Pancreas (tissue), 10 donors: ENCODE measurements around the gene OR10P1. TPM values are rescaled to one million over a fixed set of nuclear protein-coding genes. Genes with fewer than 3 reads are reported as not detected.

Experiments used
- ATAC-seq, 4 donors: fragments of 200-7000 bp; cut with Tn5 transposase; one replicate each; pipeline versions ENCODE4 v1.8.0 to v1.9.1; 2020; ENCODE audit warnings: mild to moderate bottlenecking in 4 of 4, moderate library complexity in 4 of 4
- DNase-seq, 6 donors: peaks; one replicate each; pipeline ENCODE4 v3.0.0-alpha.2; 2020
- FAIRE-seq: peaks from 2 replicates; lab custom pipeline; 2012; peaks lifted over from hg19 to GRCh38; lab: Jason Lieb, UNC
- H3K27ac ChIP-seq, 4 donors: fragments of 200-600 bp; sonication (generic); 1 replicate in 3 of 4; 2 replicates in 1 of 4; pipeline versions ENCODE4 v1.5.0 to v1.8.0; 2020
- H3K27me3 ChIP-seq, 4 donors: fragments of 200-600 bp; one replicate each; pipeline ENCODE4 v1.8.0; 2021
- H3K36me3 ChIP-seq, 3 donors: fragments of 200-600 bp; sonication (generic) in 1 of 3; one replicate each; pipeline versions ENCODE4 v1.5.0 to v1.8.0; 2020 to 2021
- H3K4me1 ChIP-seq, 3 donors: fragments of 200-600 bp; one replicate each; pipeline ENCODE4 v1.8.0; 2021
- H3K4me3 ChIP-seq, 4 donors: fragments of 200-600 bp; sonication (generic) in 2 of 4; one replicate each; pipeline versions ENCODE4 v1.5.0 to v1.8.0; 2020 to 2021
- H3K9me3 ChIP-seq, 4 donors: fragments of 200-600 bp; one replicate each; pipeline ENCODE4 v1.8.0; 2021
- CTCF ChIP-seq, 4 donors: fragments of 200-600 bp; sonication (generic) in 3 of 4; IDR thresholded peaks; one replicate each; pipeline versions ENCODE4 v1.5.0 to v1.8.0; 2021; ENCODE audit warnings: antibody characterized with exemption in 4 of 4
- WGBS, 2 donors: extraction: QIAGEN DNeasy Blood & Tissue Kit; methylation state at CpG; one replicate each; pipeline ENCODE4 v1.1.7; 2013; 5-methylcytosine and 5-hydroxymethylcytosine counted together
- intact Hi-C, 3 donors: fragments of 100-400 bp; cut with DNase I; formaldehyde crosslinking; loops; one replicate each; pipeline versions ENCODE4 v1.11.1 to v1.14.2; 2022
- polyA plus RNA-seq, 2 donors: library from polyadenylated mRNA; stranded (reverse); fragments of 200-250 nt; gene quantifications; one replicate each; pipeline ENCODE4 v1.2.3, GENCODE V29; 2013
- total RNA-seq, 6 donors: library from RNA; stranded (reverse); fragmentation: NEBNext Ultra II Directional in 4 of 6; extraction: Animal tissue kit (Norgen Biotek cat#: 25700) in 4 of 6; gene quantifications; one replicate each; pipeline versions ENCODE4 v1.2.1 to v1.2.4, GENCODE V29; 2021 to 2023
- donor health status: healthy with polysubstance abuse.
- donor health status: DM: no; HTN: no; CAD: no; lungs with moderate emphysema.
- donor health status: DM: no; HTN: no; CAD: no.
- donor health status: control.
- donor health status: control.
- donor health status: Bipolar disorder and iron deficiency.
- donor health status: DM: yes; HTN: yes; CAD: no.
- donor health status: DM: no; HTN: no; CAD: no.
- donor health status: DM: no; HTN: no; CAD: no.
- donor health status: DM: yes; HTN: yes; CAD: no.

OR10P1 gene
- total and polyA plus RNA-seq, 8 donors, result not detected

- H3K9me3 ChIP-seq, result no peaks in the 10 kb centered on the region
- no peak for FAIRE-seq
- no peak overlapping the region for H3K27ac ChIP-seq
- TF ChIP-seq CTCF (IDR thresholded peaks at IDR 0.05), result no peak
- no peaks in the 10 kb centered on the region for H3K4me1 ChIP-seq
- no peak overlapping the region for H3K4me3 ChIP-seq
- no peak for DNase-seq
- no peaks in the 10 kb centered on the region for H3K27me3 ChIP-seq
- ATAC-seq, result no peak
- H3K36me3 ChIP-seq, result no peaks in the 10 kb centered on the region
- intact Hi-C loops, result no loop called here
- 67 to 80% methylated on average over 3 of the region's 3 CpGs for WGBS, 2 donors
Measured at GRCh38 chr12:55629058-55629841, 7.4 kb upstream of the OR10P1 start.

- 46 to 59% methylated on average over 1 of the region's 1 CpG for WGBS, 2 donors
- no peak for DNase-seq
- Histone ChIP-seq H3K9me3 (no peaks in the 10 kb centered on the region), H3K36me3 (no peaks in the 10 kb centered on the region), H3K27ac (no peak overlapping the region), H3K4me1 (no peaks in the 10 kb centered on the region), H3K27me3 (no peaks in the 10 kb centered on the region), H3K4me3 (no peak overlapping the region)
- FAIRE-seq, result no peak
- intact Hi-C loops, result no loop called here
- TF ChIP-seq CTCF (IDR thresholded peaks at IDR 0.05), result no peak
- ATAC-seq, result no peak
Measured at GRCh38 chr12:55631056-55631455, 5.6 kb upstream of the OR10P1 start.

GRCh38 chr12:55631733-55632132, 5.0 kb upstream of the OR10P1 start:
- no peak for TF ChIP-seq CTCF (IDR thresholded peaks at IDR 0.05)
- no peaks in the 10 kb centered on the region for H3K4me1 ChIP-seq
- FAIRE-seq, result no peak
- intact Hi-C loops, result no loop called here
- no peak for ATAC-seq
- no peaks in the 10 kb centered on the region for H3K36me3 ChIP-seq
- H3K27ac ChIP-seq, result no peak overlapping the region
- H3K27me3 ChIP-seq, result no peaks in the 10 kb centered on the region
- H3K9me3 ChIP-seq, result no peaks in the 10 kb centered on the region
- DNase-seq, result no peak
- no peak overlapping the region for H3K4me3 ChIP-seq
- WGBS, 2 donors, result 71 to 74% methylated on average over 5 of the region's 5 CpGs

- no peaks in the 10 kb centered on the region for H3K4me1 ChIP-seq
- intact Hi-C loops, result no loop called here
- 79 to 80% methylated on average over 4 of the region's 4 CpGs for WGBS, 2 donors
- FAIRE-seq (no peak), ATAC-seq (no peak), DNase-seq (no peak)
- no peak overlapping the region for H3K27ac ChIP-seq
- no peaks in the 10 kb centered on the region for H3K9me3 ChIP-seq
- H3K36me3 ChIP-seq, result no peaks in the 10 kb centered on the region
- H3K4me3 ChIP-seq, result no peak overlapping the region
- TF ChIP-seq CTCF (IDR thresholded peaks at IDR 0.05), result no peak
- H3K27me3 ChIP-seq, result no peaks in the 10 kb centered on the region
Measured at GRCh38 chr12:55633151-55633550, 3.5 kb upstream of the OR10P1 start.

GRCh38 chr12:55636116-55636655, 506 bp upstream of the OR10P1 start:
- DNase-seq, result no peak
- intact Hi-C loops, result no loop called here
- ATAC-seq, result no peak
- H3K27ac ChIP-seq, result no peak overlapping the region
- H3K27me3 ChIP-seq, result no peaks in the 10 kb centered on the region
- H3K4me1 ChIP-seq, result no peaks in the 10 kb centered on the region
- WGBS, 2 donors, result 69 to 85% methylated on average over 6 of the region's 6 CpGs
- H3K36me3 ChIP-seq, result no peaks in the 10 kb centered on the region
- H3K9me3 ChIP-seq, result no peaks in the 10 kb centered on the region
- H3K4me3 ChIP-seq, result no peak overlapping the region
- no peak for TF ChIP-seq CTCF (IDR thresholded peaks at IDR 0.05)
- no peak for FAIRE-seq
